ENCODE measurements around the gene FYCO1.

- no peak for TF ChIP-seq POLR2AphosphoS5 (IDR thresholded peaks at IDR 0.05; ENCODE audit: low read depth, low read length)
- no peak for TF ChIP-seq POLR2A (IDR thresholded peaks at IDR 0.05; ENCODE audit: low read depth, low read length)
These were observed 9.2 kb downstream of the FYCO1 start for GRCh38 chr3:45986303-45986982.

Measured in GM12892 (cell line).